Measurements from ENCODE around the gene SLC1A7.

Gene SLC1A7

GRCh38 chr1:53069265-53069662 lies 73.2 kb downstream of the SLC1A7 start:
- TF ChIP-seq USF1 (IDR thresholded peaks at IDR 0.05): no peak
- TF ChIP-seq TEAD4 (IDR thresholded peaks at IDR 0.05): no peak
- no peak for TF ChIP-seq ZBTB7A (IDR thresholded peaks at IDR 0.05; ENCODE audit: low read depth)

- TF ChIP-seq CREB1 (IDR thresholded peaks at IDR 0.05; ENCODE audit: low read depth) (no peak), NFIC (IDR thresholded peaks at IDR 0.05) (no peak), USF1 (IDR thresholded peaks at IDR 0.05) (no peak), REST (IDR thresholded peaks at IDR 0.05; ENCODE audit: low read depth) (no peak), EGR1 (IDR thresholded peaks at IDR 0.05) (no peak), TAF1 (IDR thresholded peaks at IDR 0.05; ENCODE audit: low read depth) (no peak), FOXM1 (IDR thresholded peaks at IDR 0.05; ENCODE audit: borderline replicate concordance, low read depth) (no peak), MAX (IDR thresholded peaks at IDR 0.05) (no peak), ZBTB7A (IDR thresholded peaks at IDR 0.05; ENCODE audit: low read depth) (no peak), RAD21 (IDR thresholded peaks at IDR 0.05; ENCODE audit: low read depth) (no peak), TCF12 (IDR thresholded peaks at IDR 0.05; ENCODE audit: low read depth) (no peak), TEAD4 (IDR thresholded peaks at IDR 0.05) (no peak), EP300 (IDR thresholded peaks at IDR 0.05; ENCODE audit: borderline replicate concordance) (no peak)
Measured at GRCh38 chr1:53068314-53069099, 73.9 kb downstream of the SLC1A7 start.

- TF ChIP-seq YY1 (IDR thresholded peaks at IDR 0.05; ENCODE audit: low read depth) (no peak), CREB1 (IDR thresholded peaks at IDR 0.05; ENCODE audit: low read depth) (no peak), CEBPB (IDR thresholded peaks at IDR 0.05) (no peak), TCF12 (IDR thresholded peaks at IDR 0.05; ENCODE audit: low read depth) (no peak), EP300 (IDR thresholded peaks at IDR 0.05; ENCODE audit: borderline replicate concordance) (no peak), RAD21 (IDR thresholded peaks at IDR 0.05; ENCODE audit: low read depth) (no peak), EGR1 (IDR thresholded peaks at IDR 0.05) (no peak), TEAD4 (IDR thresholded peaks at IDR 0.05) (no peak), REST (IDR thresholded peaks at IDR 0.05; ENCODE audit: low read depth) (no peak), FOXM1 (IDR thresholded peaks at IDR 0.05; ENCODE audit: borderline replicate concordance, low read depth) (no peak), NFIC (IDR thresholded peaks at IDR 0.05) (no peak), ZBTB7A (IDR thresholded peaks at IDR 0.05; ENCODE audit: low read depth) (no peak), TAF1 (IDR thresholded peaks at IDR 0.05; ENCODE audit: low read depth) (no peak), MAX (IDR thresholded peaks at IDR 0.05) (no peak), USF1 (IDR thresholded peaks at IDR 0.05) (no peak)
Measured at GRCh38 chr1:53067886-53068285, 74.6 kb downstream of the SLC1A7 start.

- TF ChIP-seq YY1 (IDR thresholded peaks at IDR 0.05; ENCODE audit: low read depth) (no peak), CEBPB (IDR thresholded peaks at IDR 0.05) (no peak), FOXM1 (IDR thresholded peaks at IDR 0.05; ENCODE audit: borderline replicate concordance, low read depth) (no peak), TAF1 (IDR thresholded peaks at IDR 0.05; ENCODE audit: low read depth) (no peak), TEAD4 (IDR thresholded peaks at IDR 0.05) (no peak), RAD21 (IDR thresholded peaks at IDR 0.05; ENCODE audit: low read depth) (no peak), NFIC (IDR thresholded peaks at IDR 0.05) (no peak), CREB1 (IDR thresholded peaks at IDR 0.05; ENCODE audit: low read depth) (no peak), TCF12 (IDR thresholded peaks at IDR 0.05; ENCODE audit: low read depth) (no peak), EP300 (IDR thresholded peaks at IDR 0.05; ENCODE audit: borderline replicate concordance) (no peak), ZBTB7A (IDR thresholded peaks at IDR 0.05; ENCODE audit: low read depth) (no peak), MAX (IDR thresholded peaks at IDR 0.05) (no peak), EGR1 (IDR thresholded peaks at IDR 0.05) (no peak), USF1 (IDR thresholded peaks at IDR 0.05) (no peak)
Measured at GRCh38 chr1:53066891-53067738, 75.3 kb downstream of the SLC1A7 start.

Data from Ishikawa (cell line).